Raji (cell line): ENCODE measurements around the gene RAD51B.
A peak's percentile ranks its signal among the peaks of the same experiment; 100 is the strongest.

Experiments
- POLR2A ChIP-seq: IDR thresholded peaks from 2 replicates; pipeline ENCODE4 v1.6.1; 2011; ENCODE audit warnings: low read depth, low read length, control low read depth; ENCODE audit not compliant: insufficient read depth

RAD51B gene

GRCh38 chr14:68254669-68255527, 435.3 kb downstream of the RAD51B start:
- TF ChIP-seq POLR2A: no peak

DNA sequence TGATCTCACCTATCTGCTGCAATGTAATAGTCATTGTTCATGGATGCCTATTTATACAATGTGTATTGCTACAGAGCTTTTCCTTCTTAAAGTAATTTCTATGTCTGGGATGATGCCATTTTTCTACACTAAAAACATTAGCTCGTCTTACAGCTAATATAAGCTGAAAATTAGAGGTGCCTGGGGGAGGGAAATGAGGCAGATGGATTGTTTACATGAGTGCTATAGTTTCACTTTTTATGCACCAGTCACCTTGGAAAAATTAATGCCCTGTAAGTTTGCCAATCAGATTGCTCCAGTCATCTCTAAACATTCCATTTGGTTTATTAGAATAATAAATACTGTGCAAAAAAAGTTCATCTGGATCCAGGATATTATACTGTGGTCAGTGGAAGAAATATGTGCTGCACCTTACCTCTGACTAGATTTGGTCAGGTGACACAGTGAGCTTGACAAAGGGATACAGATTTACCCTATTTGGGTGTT, 436.2 kb downstream of the RAD51B start:
- TF ChIP-seq POLR2A: no peak

GRCh38 chr14:68257969-68258368, 438.4 kb downstream of the RAD51B start:
- TF ChIP-seq POLR2A: no peak

DNA sequence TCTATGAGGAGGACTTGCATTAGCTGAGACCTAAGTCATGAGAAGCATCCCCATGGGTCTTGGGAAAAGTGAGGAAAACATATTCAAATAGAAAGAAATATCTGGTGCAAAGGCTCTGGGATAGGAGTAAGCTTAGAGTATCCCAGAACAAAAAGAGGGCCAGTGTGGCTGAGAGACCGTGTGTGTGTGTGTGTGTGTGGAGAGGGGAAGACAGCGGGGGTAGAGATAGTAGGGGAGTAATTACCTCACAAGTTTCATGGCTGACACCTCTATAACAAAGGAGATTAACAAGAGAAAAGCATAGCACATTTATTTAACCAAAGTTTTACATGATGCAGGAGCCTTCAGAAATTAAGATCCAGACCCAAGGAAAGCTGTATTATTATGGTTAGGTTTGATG, 440.5 kb downstream of the RAD51B start:
- no peak for TF ChIP-seq POLR2A

DNA sequence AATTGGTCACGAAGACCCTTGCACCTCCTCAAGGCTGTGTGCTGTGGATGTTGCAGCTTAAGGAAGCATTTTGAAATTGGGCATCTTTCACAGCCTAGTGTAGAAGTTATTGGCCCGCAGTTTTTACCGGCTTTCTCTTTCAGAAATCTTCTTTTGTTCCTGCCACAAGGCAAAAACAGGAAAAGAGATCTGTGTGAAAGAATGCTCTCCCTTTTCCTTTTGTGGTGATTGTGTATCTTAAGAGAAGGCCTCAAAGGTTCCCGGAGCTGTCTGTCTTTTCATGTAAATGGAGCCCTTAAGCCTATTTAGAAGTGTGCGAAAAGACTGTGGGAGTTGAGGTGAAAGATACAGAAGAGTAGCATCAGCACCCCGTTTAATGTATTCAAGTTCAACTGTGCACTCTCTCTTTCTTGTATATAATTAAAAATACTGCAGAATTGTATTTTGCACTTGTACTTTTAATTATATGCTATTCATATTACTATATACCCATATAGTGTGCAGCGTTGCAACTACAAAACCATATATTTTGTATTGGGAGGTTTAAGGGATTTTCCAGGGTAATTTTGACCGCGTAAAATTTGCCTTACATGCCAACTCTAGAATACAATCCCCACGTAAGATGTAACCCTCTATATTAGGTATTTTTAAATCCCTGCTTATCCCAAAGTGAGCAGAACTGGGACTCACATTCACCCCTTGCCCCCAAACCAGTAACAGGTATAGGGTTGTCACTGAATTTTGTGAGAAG, 441.7 kb downstream of the RAD51B start:
- no peak for TF ChIP-seq POLR2A

GRCh38 chr14:68262567-68262966, 443.0 kb downstream of the RAD51B start:
- TF ChIP-seq POLR2A: no peak

DNA sequence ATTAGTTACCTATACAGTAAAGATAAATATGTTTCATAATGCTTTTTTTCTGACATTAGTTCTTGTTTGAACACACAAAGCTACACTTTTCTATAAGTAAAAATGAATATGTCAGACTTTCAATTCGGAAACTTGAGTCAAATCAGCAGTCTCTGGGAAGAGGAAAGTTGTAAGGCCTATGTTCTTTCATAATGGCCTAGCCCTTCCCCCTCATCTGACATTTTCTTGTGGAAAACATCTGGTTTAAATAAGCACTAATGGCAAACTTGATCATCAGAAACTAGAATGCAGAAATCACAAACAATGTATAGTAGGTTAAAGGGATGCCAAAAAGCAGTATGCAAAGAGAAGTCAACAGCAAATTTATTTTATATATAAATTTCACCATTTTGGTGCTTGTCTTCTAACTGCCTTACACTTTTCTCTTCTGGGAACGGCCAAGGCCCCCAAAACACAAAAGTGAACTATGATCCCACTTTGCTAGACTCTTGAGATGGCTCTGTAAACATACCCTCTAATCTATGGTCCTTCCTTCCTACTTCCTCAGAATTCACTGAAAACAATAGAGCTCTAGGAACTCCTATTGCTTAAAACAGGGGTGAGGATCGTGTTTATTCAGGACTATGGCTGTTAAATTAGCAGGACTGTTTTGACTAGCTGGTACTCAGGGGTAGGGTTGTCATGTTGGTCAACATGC, 444.1 kb downstream of the RAD51B start:
- no peak for TF ChIP-seq POLR2A

DNA sequence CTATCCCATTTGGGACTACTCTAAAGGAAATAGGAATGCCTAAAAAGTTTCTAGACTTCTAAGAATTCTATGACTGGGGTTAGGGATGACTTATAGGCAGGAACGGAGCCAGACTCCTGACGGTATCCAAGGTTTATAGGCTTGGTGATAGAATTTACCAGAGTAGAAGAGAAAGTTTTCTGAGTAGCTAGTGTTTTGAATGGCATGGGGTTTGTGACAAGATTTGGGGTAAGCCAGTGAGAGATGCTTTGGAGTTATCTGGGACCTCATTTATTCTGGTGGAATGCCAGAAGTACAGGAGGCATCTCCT, 444.6 kb downstream of the RAD51B start:
- no peak for TF ChIP-seq POLR2A

DNA sequence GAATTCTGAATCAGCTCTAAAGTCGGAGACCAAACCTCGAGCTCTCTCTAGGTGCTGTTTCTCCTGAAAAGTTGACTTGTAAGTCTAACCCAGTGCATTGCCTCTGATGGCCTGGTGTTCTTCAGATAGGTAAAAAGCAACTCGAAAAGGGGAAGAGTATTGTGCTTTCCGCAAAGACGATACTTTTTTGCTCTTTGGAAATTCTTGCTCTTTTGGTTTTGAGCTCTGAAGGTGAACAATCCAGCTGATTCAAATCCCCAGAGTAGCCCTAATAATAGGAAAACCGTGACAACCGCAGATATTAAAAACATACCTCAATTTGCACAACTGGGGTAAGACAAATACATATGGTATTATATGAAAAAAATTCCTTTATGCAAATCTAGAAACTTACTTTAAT, 447.4 kb downstream of the RAD51B start:
- no peak for TF ChIP-seq POLR2A

- peak; percentile 41; the same call in 1 of the 2 replicates for TF ChIP-seq POLR2A
These were observed 448.6 kb downstream of the RAD51B start for GRCh38 chr14:68268197-68268596.

DNA sequence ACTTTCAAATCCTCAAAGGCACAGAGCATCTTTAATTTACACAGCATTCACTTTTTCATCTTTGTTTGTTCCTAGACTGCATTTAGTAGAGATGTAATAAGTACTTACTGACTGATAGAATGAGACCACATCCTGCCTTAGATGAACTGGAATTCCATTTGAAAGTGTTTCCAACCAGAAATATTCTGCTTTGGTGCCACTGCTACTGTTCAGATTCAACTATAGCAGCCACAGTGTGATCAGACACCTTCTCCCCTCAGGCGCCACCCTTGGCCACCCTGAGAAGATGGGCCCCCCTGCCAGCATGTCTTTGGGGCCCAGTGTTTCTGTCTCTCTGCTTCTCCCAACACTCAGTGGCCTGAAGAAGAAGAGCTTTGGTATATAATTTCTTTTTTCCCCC, 449.1 kb downstream of the RAD51B start:
- no peak for TF ChIP-seq POLR2A

DNA sequence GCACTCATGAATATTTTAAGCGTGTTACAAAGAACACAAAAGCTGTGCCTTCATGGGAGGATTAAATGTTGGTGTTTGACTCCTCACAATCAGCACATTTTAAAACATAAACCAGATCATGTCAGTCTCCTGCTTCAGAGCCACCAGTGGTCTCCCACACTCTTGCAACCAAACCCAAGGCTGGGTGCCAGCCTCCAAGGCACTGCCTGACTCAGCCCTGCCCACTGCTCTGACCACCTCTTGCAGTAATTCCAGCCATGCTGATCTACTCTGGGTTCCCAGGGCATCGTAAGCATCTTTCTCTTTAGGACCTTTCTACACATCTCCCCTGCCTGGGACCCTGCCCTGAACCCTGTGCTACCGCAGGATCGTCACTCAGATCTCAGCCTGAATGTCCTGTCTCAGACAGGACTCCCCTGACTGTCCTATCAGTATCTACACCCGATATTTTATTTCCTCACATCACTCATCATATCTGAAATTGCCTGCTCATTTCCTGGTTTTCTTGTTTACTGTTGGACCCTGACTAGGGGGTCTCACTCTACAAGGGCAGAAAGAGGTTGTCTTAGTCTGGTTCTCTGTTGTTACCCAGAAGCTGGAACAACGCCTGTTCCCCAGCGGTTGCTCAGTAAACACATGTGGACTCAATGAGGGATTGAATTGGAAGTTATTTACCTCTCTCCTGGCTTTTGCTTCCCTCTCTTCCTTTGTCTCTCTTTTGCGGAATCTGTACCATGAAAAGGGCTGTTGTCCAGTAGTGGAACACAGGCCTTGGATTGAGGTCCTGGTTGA, 449.8 kb downstream of the RAD51B start:
- no peak for TF ChIP-seq POLR2A

DNA sequence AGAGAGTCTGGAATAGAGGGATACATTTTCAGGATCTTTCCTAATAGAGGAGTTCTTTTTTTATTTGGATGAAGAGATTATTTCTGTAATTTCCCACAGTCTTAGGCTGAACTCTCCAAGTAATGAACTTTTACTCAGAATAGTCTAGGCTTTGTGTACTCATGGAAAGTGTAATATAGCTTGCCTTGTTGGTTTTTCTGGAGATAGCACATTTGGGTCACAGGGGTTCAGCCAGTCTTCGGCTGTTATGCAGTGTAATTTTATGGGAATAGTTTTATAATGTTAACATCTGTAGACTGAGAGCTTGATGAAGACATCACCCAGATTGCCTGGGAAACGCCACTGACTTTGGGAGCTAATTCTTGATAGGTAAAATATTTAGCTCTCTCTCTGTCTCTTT, 450.8 kb downstream of the RAD51B start:
- no peak for TF ChIP-seq POLR2A

DNA sequence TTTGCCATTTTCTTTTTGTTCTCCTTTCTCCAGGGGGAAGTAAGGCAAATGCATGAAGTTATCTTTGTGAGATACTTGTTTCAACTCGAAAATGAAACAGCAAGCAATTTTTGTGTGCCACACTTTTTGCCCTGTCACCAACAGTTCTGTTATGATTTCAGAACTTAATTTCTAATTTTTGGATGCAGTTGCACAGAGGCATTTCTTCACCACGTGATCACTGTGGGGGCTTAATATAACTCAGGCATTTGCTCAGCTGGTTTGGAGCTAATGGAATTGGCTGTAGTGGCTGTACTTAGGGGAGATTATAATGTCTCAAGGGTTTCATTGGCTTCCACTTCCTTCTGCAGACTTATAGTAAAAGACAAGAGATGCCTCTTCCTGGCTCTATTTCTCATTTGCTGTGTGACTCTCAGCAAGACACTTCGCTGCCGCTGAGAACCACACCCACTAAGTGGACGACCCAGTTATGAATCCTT, 452.4 kb downstream of the RAD51B start:
- TF ChIP-seq POLR2A: no peak

- TF ChIP-seq POLR2A: no peak
These were observed 453.8 kb downstream of the RAD51B start for GRCh38 chr14:68273413-68273812.
